ENCODE measurements around the gene CCNE1.
A peak's percentile ranks its signal among the peaks of the same experiment; 100 is the strongest.
"Not testable (repeated sequence)": the region's sequence is repeated elsewhere in the genome, so short reads cannot be mapped to it uniquely, and the experiment has no call there.

The CCNE1 gene

GRCh38 chr19:29823581-29824330, 12.0 kb downstream of the CCNE1 start (continued):
- TF ChIP-seq ZNF26 (tag by site-specific recombination; IDR thresholded peaks at IDR 0.05) (no peak), ZNF596 (tag by site-specific recombination; IDR thresholded peaks at IDR 0.05) (no peak), SP7 (tag by site-specific recombination; IDR thresholded peaks at IDR 0.05) (no peak)

GRCh38 chr19:29825263-29825662, 13.5 kb downstream of the CCNE1 start:
- H3K27ac ChIP-seq (ENCODE audit: extremely low read depth, low read depth, low read length); H3K9me3 ChIP-seq (ENCODE audit: control insufficient read depth, insufficient read depth, low read depth, low read length); H3K4me1 ChIP-seq (ENCODE audit: control insufficient read depth, insufficient read depth, low read length); H3K4me3 ChIP-seq (ENCODE audit: low read depth, low read length); CTCF ChIA-PET: not testable (repeated sequence)
- TF ChIP-seq, protein P1, sequence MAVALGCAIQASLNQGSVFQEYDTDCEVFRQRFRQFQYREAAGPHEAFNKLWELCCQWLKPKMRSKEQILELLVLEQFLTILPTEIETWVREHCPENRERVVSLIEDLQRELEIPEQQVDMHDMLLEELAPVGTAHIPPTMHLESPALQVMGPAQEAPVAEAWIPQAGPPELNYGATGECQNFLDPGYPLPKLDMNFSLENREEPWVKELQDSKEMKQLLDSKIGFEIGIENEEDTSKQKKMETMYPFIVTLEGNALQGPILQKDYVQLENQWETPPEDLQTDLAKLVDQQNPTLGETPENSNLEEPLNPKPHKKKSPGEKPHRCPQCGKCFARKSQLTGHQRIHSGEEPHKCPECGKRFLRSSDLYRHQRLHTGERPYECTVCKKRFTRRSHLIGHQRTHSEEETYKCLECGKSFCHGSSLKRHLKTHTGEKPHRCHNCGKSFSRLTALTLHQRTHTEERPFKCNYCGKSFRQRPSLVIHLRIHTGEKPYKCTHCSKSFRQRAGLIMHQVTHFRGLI (tag by site-specific recombination; IDR thresholded peaks at IDR 0.05): peak; percentile 69
- POLR2A ChIA-PET: interaction anchor here (0.7 to 1.0 kb wide), 2 partner anchors 8 to 20 kb away, joined by 3 read pairs; no protein-coding TSS in a partner anchor
- peaks cover 43 to 48% of the 10 kb centered on the region in 2 experiments for H3K36me3 ChIP-seq (ENCODE audit: control insufficient read depth in 2 of 2, insufficient read depth in 1 of 2, low read length in 2 of 2)

DNA sequence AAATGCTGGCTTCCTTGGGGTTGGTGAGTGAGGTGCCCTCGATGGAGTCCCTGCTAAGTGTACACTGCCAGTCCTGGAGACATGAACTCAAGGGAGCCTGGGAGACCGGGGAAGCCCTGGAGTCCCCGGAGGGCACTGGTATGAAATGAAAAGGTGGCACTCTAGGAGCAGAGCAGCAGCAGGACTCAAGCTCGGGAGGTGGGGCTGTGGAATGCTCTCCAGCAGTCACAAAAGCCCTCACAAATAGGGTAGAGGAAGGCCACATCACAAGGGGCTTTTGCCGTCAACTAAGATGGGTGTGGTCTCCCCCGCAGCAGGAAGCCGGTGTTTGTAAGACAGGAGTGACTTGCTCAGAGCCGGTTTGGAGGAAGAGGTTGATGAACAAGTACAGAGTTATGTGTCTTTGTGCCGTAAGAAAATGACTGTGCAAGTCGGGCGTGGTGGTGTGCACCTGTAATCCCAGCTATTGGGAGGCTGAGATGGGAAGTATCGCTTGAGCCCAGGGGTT, 19.3 kb downstream of the CCNE1 start:
- TF ChIP-seq ZNF335 (tag by site-specific recombination; conservative IDR thresholded peaks at IDR 0.05): peak; percentile 58; the same call in 1 of the 2 replicates
- 0 out of 2 replicates have a peak, but pooled peaks have one; percentile 24 for TF ChIP-seq KLF9 (tag by site-specific recombination; IDR thresholded peaks at IDR 0.05; ENCODE audit: low read depth)
- no peak for TF ChIP-seq ZNF560 (tag by site-specific recombination; IDR thresholded peaks at IDR 0.05; ENCODE audit: borderline replicate concordance)
- no peak for TF ChIP-seq ZNF266 (tag by site-specific recombination; IDR thresholded peaks at IDR 0.05; ENCODE audit: low read depth)
- 0 out of 2 replicates have a peak, but pooled peaks have one; percentile 37 for TF ChIP-seq ZNF777 (tag by site-specific recombination; IDR thresholded peaks at IDR 0.05; ENCODE audit: borderline replicate concordance)
- TF ChIP-seq ZBTB10 (tag by site-specific recombination; IDR thresholded peaks at IDR 0.05): no peak
- TF ChIP-seq SP3 (tag by site-specific recombination; IDR thresholded peaks at IDR 0.05): no peak
- TF ChIP-seq EGR2 (tag by site-specific recombination; IDR thresholded peaks at IDR 0.05; ENCODE audit: low read depth): no peak
- TF ChIP-seq ZNF830 (tag by site-specific recombination; IDR thresholded peaks at IDR 0.05; ENCODE audit: low read depth): no peak
- TF ChIP-seq ZNF23 (tag by site-specific recombination; IDR thresholded peaks at IDR 0.05; ENCODE audit: borderline replicate concordance): no peak
- no peak for TF ChIP-seq IKZF3 (tag by site-specific recombination; IDR thresholded peaks at IDR 0.05)
- TF ChIP-seq GLIS1 (tag by site-specific recombination; IDR thresholded peaks at IDR 0.05): no peak
- no peak for TF ChIP-seq ZBTB21 (tag by site-specific recombination; IDR thresholded peaks at IDR 0.05)
- TF ChIP-seq ZNF26 (tag by site-specific recombination; IDR thresholded peaks at IDR 0.05): no peak
- no peak for TF ChIP-seq REST (tag by site-specific recombination; IDR thresholded peaks at IDR 0.05)
- no peak for TF ChIP-seq ZNF426 (tag by site-specific recombination; IDR thresholded peaks at IDR 0.05)
- Histone ChIP-seq H3K9me3 (ENCODE audit: control insufficient read depth, insufficient read depth, low read depth, low read length) (no peaks in the 10 kb centered on the region), H3K4me3 (ENCODE audit: low read depth, low read length) (no peak overlapping the region), H3K36me3 (ENCODE audit: control insufficient read depth in 2 of 2, insufficient read depth in 1 of 2, low read length in 2 of 2) (no peaks in the 10 kb centered on the region; a peak in 1 of 3 replicates), H3K4me1 (ENCODE audit: control insufficient read depth, insufficient read depth, low read length) (no peaks in the 10 kb centered on the region; the same call in 1 of the 2 replicates), H3K27ac (ENCODE audit: extremely low read depth, low read depth, low read length) (no peak overlapping the region)
- ChIA-PET CTCF (interaction anchor here (0.7 to 1.7 kb wide), 4 partner anchors 12 to 96 kb away, joined by 4 read pairs; no protein-coding TSS in a partner anchor), POLR2A (no interaction called here)

Data from HEK293 (cell line).